SU-DHL-6 (cell line): ENCODE results near the gene MAGEB1.

Experiments used
- EZH2phosphoT487 ChIP-seq: fragments of 200-600 bp; sonication (generic), shearing (Covaris generic); conservative IDR thresholded peaks from 2 replicates; pipeline ENCODE4 v1.6.1; 2018; ENCODE audit warnings: mild to moderate bottlenecking, antibody characterized with exemption, low read length, moderate library complexity, mixed read lengths
- TF ChIP-seq, protein P1 (sequence below): fragments of 200-600 bp; sonication (generic); IDR thresholded peaks from one replicate; pipeline ENCODE4 v1.5.1; 2017; ENCODE audit warnings: antibody characterized with exemption, mild to moderate bottlenecking, low read length, moderate library complexity; ENCODE audit not compliant: insufficient read depth, poor library complexity, severe bottlenecking

DNA sequence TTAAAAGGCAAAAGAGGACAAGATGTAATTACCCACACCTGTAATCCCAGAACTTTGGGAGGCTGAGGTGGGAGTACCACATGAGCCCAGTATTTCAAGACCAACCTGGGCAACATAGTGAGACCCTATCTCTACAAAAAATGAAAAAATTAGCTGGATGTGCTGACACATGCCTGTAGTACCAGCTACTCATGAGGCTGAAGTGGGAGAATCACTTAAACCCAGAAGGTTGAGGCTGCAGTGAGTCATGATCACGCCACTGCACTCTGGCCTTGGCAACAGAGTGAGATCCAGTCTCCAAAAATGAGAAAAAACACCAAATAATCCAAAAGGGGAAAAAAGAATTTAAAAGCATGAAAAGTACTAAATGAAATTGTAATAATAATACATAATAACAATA is 31.4 kb downstream of the MAGEB1 start:
- TF ChIP-seq, protein P1, sequence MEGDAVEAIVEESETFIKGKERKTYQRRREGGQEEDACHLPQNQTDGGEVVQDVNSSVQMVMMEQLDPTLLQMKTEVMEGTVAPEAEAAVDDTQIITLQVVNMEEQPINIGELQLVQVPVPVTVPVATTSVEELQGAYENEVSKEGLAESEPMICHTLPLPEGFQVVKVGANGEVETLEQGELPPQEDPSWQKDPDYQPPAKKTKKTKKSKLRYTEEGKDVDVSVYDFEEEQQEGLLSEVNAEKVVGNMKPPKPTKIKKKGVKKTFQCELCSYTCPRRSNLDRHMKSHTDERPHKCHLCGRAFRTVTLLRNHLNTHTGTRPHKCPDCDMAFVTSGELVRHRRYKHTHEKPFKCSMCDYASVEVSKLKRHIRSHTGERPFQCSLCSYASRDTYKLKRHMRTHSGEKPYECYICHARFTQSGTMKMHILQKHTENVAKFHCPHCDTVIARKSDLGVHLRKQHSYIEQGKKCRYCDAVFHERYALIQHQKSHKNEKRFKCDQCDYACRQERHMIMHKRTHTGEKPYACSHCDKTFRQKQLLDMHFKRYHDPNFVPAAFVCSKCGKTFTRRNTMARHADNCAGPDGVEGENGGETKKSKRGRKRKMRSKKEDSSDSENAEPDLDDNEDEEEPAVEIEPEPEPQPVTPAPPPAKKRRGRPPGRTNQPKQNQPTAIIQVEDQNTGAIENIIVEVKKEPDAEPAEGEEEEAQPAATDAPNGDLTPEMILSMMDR: no peak
- no peak for TF ChIP-seq EZH2phosphoT487
